Stimulated activated CD4-positive, alpha-beta T cell treated with anti-CD3 and anti-CD28 coated beads, TNF-alpha, amount 100 ng/mL, for 48 hours (primary cell): ENCODE data around the gene F2RL1.
"Not testable (repeated sequence)": the region's sequence is repeated elsewhere in the genome, so short reads cannot be mapped to it uniquely, and the experiment has no call there.

Experiments
- DNase-seq, 3 donors: peaks; one replicate each; pipeline ENCODE4 v3.0.0-alpha.2; 2020; ENCODE audit warnings: low read depth in 3 of 3

The F2RL1 gene, protein sequence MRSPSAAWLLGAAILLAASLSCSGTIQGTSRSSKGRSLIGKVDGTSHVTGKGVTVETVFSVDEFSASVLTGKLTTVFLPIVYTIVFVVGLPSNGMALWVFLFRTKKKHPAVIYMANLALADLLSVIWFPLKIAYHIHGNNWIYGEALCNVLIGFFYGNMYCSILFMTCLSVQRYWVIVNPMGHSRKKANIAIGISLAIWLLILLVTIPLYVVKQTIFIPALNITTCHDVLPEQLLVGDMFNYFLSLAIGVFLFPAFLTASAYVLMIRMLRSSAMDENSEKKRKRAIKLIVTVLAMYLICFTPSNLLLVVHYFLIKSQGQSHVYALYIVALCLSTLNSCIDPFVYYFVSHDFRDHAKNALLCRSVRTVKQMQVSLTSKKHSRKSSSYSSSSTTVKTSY

DNA sequence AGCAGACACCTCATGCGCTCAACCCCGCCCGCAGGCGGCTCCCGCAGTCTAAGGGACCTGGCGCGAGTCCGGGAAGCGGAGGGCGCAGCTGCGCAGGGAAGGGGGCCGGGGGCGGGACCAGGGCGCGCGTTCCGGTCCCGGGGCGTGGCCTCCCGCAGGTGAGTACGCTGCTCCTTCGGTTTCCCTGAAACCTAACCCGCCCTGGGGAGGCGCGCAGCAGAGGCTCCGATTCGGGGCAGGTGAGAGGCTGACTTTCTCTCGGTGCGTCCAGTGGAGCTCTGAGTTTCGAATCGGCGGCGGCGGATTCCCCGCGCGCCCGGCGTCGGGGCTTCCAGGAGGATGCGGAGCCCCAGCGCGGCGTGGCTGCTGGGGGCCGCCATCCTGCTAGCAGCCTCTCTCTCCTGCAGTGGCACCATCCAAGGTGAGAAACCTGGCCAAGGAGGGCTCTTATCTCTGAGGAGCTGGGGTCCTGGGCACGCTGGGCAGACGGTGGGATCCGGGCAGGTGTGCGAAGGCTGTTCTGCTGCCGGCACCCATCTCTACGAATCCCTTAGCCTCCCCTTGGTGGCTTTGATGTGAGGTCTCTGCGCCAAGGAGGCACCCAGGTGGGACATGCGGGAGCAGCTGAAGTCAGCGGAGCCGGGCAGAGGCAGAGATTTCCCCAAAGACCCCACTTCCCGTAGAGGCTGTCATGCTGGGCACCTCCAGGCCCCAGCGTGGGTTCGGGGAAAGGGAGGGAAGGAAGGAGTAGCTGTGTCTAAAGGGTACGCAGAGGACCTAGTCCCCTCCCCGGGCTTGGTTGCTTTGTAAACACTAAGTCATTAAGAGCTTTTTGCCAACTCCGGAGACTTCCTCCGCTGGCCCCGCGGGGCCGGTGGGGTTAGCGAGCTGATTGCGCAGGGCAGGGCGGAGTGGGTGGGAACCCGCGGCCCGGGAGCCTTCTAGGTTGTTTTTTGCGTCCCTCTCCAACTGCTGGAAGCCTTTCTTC, at the start of gene F2RL1:
TSS of gene F2RL1 (plus strand) at position 187 of the 988 bp plus-strand sequence. CDS start at position 340, 153 bp downstream.
- DNase-seq, result peak in 1 of 3 donors; percentile 40

DNA sequence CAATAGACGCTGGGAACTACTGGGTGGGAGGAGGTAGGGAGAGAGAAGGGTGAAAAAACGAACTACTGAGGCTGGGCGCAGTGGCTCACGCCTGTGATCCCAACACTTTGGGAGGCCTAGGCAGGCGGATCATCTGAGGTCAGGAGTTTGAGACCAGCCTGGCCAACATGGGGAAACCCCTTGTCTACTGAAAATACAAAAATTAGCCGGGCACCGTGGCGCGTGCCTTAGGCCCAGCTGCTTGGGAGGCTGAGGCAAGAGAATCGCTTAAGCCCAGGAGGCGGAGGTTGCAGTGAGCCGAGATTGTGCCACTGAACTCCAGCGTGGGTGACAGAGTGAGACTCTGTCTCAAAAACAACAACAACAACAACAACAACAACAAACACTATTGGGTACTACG, 47.8 kb upstream of the F2RL1 start:
- not testable (repeated sequence) for DNase-seq

DNA sequence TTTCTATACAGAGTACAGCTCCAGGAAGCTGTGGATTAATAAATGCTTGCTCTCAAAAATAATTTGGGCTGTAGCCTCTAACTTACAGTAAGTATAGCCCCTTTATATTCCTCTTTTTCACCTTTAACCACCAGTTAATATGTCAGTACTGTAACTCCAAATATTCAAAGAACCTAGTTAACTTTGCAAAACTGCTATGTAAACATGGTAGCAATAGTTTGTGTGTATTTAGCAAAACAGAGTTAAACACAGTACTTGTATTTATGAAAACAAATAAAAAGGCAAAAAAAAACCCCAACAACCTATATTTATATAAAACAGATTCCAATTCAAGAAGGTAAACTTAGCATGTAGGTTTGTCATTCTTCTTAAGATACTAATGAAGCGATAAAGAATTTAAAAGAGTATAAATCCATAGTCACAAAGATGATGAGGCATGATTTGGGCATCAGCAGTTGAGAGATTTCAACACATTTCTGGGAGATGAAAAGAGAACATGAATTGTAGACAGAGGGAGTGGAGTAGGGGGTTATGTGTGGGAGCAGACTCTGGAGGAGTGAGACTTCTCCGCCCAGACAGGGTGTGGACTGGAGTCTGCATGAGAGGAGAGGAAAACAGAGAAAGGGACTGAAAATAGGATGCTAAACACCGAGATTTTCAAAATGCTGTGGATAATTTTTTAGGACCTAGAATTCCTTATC, 47.0 kb upstream of the F2RL1 start:
- DNase-seq, result no peak

DNA sequence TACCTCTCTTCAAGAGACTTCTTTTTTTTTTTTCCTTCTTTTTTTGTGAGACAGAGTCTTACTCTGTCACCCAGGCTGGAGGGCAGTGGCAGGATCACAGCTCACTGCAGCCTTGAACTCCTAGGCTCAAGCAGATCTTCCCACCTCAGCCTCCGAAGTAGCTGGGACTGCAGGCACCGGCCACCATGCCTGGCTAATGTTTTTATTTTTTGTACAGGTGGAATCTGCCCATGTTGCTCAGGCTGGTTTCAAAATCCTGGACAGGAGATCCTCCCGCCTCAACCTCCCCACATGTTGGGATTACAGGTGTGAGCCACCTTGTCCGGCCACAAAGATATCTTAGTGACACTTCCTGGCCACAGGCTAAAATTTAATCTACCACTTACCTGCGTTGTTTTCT, 42.9 kb upstream of the F2RL1 start:
- DNase-seq, result no peak

DNA sequence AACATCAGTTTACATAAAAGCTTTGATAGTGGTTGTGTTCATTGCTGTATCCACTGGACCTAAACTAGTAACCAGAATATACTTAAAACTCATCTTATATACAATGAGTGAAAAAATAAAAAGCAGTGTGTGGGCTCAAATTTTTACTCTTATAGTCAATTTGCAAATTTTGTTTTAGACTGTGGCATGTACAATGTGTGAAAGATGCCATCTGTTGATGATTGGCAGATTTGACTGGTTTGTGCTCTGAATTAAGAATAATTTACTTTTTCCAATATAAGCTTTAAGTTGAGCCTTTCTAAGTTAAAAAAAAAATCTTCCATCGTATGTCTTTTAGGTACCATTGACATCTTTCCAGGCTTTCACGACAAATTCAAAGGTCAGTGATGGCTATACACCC, 42.4 kb upstream of the F2RL1 start:
- DNase-seq, result no peak

DNA sequence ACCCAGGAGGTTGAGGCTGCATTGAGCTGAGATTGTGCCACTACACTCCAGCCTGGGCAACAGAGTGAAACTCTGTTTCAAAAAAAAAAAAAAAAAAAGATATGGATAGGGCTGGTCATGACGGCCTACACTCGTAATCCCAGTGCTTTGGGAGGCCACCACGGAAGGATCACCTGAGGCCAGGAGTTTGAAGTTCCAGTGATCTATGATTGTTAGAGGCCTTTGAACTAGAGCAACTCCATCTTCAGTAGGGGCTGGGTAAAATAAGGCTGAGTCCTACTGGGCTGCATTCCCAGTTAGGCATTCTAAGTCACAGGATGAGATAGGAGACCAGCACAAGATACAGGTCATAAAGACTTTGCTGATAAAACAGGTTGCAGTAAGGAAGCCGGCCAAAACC, 38.2 kb upstream of the F2RL1 start:
- not testable (repeated sequence) for DNase-seq

DNA sequence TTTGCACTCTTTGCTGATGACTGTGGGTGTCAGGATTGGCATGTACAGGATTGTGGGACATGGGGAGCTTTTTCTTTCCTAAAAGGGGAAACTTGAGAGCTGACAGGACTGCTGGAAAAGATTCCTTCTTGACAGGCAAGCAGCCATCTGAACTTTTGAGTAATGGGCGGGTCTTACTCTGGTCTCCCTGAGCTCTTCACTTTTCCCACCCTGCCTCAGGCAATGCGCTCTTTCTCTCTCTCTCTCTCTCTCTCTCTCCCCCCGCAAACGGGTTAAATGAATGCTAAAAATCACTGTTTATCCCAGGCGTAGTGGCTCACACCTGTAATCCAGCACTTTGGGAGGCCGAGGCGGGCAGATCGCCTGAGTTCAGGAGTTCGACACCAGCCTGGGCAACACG, 37.1 kb upstream of the F2RL1 start:
- no peak for DNase-seq

DNA sequence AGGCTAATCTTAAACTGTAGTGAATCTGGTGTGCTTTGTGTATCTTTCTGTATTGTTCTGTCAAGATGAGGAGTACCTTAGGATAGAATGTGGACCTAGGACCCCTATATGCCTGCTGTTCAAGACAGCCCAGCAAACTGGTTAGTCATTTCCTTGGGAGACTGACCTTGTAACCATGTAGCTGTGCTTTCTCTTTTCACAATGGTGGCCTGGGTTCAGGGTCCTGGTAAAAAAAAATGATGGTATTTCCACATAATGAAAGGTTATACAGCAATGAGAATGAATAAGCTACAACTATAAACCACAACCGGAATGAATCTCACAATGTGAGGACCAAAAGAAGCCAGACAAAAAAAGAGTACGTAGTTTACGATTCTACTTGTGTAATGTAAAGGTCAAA, 36.4 kb upstream of the F2RL1 start:
- no peak for DNase-seq

DNA sequence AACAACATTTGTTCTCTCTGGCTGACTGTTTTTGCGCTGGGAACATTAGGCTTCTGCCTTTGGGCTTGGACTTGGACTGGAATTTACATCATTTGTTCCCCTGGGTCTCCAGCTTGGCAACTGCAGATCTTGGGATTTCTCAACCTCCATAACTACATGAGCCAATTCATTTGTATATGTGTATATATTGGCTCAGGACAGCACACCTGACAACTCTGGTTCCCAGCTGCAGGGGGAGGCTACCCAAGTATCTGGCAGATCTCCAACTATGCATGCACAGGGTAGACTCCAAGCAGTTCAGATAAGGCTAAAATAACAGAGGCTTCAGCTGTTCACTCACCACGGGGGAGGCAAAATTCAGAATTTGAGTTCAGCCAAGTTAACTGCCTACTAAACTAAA, 31.6 kb upstream of the F2RL1 start:
- DNase-seq, result no peak

DNA sequence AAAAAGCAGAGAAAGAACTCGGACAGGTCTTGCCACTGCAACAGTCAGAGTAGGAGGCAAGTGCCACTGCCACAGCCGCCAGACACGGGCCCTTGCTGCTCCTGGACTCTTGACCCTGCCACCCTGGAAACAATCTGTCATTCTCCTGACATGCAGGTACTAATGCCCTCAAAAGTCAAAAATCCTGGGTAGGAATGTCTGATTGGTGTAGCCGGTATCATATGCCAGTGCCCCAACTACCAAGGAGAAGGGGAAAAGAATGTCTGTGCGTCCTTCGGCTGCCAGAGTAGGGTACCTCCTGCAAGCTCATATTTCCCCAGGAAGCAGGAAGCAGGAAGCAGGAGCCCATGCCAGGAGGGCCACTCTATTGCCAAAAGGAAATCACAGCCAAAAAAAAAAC, 30.5 kb upstream of the F2RL1 start:
- DNase-seq, result no peak

DNA sequence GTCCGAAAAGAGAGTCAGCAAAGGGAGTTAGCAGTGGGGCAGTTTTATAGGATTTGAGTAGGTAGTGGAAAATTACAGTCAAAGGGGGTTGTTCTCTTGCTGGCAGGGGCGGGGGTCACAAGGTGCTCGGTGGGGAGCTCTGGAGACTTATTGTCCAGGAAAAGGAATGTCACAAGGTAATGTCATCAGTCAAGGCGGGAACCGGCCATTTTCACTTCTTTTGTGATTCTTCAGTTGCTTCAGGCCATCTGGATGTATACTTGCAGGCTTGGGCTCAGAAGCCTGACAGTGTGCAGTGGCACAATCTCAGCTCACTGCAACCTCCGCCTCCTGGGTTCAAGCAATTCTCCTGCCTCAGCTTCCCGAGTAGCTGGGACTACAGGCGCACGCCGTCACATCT, 29.6 kb upstream of the F2RL1 start:
- DNase-seq, result not testable (repeated sequence)

DNA sequence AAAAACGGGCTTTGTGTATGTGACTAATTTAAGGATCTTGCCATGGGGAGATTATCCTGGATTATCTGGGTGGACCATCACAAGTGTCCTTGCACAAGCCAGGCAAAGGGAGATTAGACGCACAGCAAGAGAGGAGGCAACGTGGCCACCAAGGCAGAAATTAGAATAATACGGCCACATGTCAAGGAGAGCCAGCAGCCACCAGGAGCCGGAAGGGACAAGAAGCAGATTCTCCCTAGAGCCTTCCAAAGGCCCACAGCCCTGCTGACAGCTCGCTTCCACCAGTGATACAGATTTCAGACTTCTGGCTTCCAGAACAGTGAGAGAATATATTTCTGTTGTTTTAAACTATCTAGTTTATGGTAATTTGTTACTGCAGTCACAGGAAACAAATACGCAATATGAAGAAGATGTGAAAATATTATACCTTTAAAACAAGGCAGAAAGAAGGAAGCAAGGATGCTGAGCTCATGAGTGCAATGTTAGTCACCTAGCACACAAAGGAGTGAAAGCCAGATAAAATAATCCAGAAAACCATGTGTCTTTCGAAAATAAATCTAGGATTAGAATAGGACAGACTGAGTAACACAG, 28.7 kb upstream of the F2RL1 start:
- no peak for DNase-seq

DNA sequence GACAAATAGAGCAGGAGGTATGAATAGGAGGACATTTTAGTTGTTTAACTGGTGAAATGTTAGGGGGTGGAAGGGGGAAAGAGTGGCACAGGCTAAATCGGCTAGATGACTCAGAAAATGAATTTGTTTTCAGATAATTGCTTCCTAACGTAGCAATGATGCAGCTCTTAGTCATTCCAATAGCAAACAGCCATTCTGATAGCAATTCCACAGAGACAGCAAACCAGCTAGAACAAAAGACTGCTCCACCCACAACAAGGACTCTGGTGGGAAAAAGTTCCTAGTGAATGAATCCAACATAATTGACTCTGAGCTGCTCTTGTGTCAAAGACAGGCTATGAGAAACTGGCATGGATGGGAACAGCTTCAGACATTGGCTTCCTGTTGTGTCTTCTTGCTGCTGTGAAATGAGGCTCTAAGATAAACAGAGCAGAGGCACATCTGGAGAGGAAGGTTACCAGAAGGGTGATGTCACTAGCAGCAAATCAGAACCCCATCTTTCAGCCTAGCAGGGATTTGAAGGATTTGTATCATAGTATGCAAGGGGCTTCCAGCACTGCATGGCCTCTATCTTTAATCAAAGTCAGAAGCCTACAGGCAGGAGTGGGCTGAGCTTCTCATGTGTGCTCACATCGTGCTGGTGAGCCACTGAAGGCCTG, 28.1 kb upstream of the F2RL1 start:
- peak in 1 of 3 donors; percentile 4 for DNase-seq

DNA sequence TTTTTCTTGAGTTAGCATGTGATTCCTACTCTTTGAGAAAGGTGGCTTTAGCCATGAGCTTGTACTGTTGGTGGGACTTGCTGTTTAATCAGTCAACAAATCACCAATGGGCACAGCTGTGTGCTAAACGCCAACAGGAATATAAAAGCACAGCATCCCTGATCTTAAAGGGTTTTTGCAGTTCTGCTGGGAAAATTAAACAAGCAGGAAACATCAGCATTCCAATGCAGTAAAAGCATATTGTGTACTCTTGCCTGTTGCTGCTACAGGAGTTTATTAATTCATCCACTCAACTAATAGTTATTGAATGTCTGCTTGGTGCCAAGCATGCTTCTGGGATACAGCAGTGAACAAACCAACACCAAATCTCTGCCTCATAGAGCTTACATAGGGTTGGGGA, 27.4 kb upstream of the F2RL1 start:
- DNase-seq, result no peak

DNA sequence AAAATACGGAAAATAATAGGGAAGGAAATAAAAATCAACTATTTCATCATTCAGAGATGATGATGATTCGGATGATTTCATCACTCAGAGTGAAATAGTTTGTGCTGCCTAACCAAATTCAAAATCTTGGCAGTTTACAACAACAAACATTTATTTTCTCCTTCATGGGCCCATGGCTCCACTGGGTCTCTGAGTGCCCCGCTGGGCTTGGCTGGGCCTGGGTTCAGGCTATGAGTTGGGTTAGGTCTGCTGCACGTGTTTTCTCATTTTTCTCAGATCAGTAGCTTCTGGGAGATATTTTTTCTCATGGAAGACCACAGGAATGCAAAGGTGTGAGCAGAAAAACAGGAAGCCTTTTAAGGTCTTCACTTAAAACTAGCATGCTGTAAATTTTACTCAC, 24.0 kb upstream of the F2RL1 start:
- no peak for DNase-seq

DNA sequence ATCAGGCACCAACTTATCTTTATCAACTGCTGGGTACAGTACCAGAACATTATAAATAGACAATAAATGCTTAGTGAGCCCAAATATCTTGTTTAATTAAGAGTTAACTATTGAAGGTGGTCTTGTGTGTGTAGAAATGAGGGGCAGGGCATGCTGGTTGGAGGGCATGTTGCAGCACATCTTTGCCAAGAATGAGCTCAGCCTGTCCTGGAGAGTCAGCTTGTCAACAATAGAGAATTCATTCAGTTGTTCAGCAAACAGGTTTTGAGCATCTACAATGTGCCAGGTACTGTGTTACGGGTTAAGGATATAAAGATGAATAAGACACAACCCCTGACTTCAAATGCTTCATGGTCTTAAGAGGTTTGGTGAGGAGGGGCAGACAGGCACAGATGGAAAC, 19.2 kb upstream of the F2RL1 start:
- no peak for DNase-seq

DNA sequence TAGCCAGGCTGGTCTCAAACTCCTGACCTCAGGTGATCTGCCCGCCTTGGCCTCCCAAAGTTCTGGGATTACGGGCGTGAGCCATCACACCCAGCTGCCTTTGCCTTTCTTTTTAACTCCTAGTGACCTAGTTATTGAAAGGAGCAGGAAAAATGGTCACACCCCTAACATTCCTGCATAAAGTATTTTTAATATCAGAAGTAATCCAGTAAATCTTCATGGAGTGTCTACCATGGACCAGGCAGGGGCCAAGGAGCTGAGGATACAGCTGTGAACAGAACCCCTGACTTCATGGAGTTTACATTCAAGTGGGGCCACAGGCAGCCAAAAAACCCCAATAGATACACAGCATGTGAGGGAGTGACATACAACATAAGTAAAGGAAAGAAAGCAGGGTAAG, 18.3 kb upstream of the F2RL1 start:
- DNase-seq, result no peak

DNA sequence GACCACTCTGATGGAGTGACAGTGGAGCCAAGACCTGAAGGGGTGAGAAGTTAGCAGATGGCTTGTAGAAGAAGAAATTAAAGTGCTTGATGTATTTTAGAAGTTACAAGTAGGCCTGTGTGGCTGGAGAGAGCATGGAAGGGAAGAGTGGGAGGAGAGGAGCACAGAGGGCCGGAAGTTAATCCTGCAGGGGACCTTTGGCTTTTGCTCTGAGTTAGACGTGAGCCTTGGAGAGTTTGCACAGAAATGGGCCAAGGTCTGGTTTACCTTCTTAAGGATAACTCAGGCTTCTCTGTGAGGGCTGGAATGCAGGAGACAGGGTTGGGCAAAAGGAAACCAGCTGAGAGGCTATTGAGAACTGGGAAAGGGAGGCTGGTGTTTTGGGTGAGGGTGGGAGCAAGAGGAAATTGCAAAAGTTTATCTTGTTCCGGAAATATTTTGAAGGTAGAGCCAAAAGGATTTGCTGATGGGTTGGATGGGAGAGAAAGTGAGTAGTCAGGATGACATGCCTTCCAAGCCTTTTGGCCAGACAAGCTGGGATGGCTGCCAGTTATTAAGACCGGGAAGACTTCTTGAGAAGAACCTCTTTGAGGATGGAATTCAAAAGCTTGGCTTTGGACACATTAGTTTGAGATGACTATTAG, 17.5 kb upstream of the F2RL1 start:
- DNase-seq, result no peak

DNA sequence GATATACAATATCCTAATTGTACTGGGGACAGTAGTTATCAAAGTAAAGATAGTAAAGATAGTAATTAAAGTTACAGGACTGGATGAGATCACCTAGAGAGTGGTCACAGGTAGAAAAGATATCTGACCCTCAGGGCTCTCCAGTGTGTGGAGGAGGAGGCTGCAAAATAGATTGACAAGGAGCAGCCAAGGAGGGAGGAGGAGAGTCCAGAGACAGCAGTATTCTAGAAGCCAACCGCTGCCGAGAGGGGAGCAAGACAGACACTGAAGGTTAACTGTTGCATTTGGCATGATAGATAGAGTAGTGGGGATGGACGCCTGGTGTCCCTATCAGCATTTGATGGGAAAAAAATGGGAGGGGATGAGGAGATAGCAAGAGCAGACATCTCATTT, 17.0 kb upstream of the F2RL1 start:
- no peak for DNase-seq

DNA sequence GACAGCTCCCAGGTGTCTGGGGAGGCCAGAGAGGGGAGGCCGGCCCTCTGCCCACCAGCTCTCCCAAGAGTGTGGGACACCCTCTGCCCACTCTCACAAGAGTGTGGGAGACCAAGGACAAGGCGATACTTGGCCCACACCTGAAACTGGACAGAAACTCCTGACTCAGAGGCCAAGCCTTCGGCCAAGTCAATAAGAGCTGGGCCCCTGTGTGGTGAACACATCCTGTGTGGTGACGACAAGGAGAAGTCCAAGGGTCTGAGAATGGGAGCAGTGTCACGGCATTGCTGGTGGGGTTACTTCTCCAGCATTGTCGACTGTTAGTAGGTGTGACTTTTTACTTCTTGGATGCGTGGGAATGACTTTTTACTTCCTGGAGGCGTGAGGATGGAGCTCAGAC, 14.6 kb upstream of the F2RL1 start:
- no peak for DNase-seq
